GM12878 (cell line): ENCODE measurements around the gene ADRA2C. TPM values are rescaled to one million over a fixed set of nuclear protein-coding genes. Genes with fewer than 3 reads are reported as not detected.

ENCODE experiments used
- ATAC-seq: fragments of 200-7000 bp; cut with Tn5 transposase; 3 replicates; pipeline ENCODE4 v1.9.1; 2020; ENCODE audit warnings: mild to moderate bottlenecking, moderate library complexity
- BruUV-seq: library from RNA; stranded (reverse); fragments of 400-500 nt; replicated peaks from 2 replicates; lab custom pipeline; 2021; lab: Mats Ljungman, UMichigan
- CTCF ChIA-PET: fragments of 300-600 bp; sonication (Branson Sonifier 250); formaldehyde crosslinking; extraction: SDS; loops from one replicate; lab custom pipeline; 2021; ENCODE audit warnings: inconsistent platforms; lab: Yijun Ruan, JAX
- POLR2A ChIA-PET: fragments of 350-600 bp; formaldehyde crosslinking; extraction: SDS; loops from one replicate; lab custom pipeline; 2021; ENCODE audit warnings: inconsistent platforms; lab: Charles Lee
- RAD21 ChIA-PET: fragments of 300-600 bp; sonication (Branson Sonifier 250); formaldehyde crosslinking; loops from one replicate; lab custom pipeline; 2023; ENCODE audit warnings: antibody characterized with exemption; ENCODE audit not compliant: unreplicated experiment; lab: Charles Lee
- SMC1A ChIA-PET: fragments of 300-600 bp; sonication (Branson Sonifier 250); formaldehyde crosslinking; loops from one replicate; lab custom pipeline; 2023; ENCODE audit not compliant: unreplicated experiment, uncharacterized antibody; lab: Charles Lee
- DNase-seq: peaks from one replicate; pipeline ENCODE4 v3.0.0-alpha.2; 2011; ENCODE audit warnings: low read depth, low spot score
- FAIRE-seq: peaks from 3 replicates; lab custom pipeline; 2011; peaks lifted over from hg19 to GRCh38; lab: Jason Lieb, UNC
- H2AFZ ChIP-seq: 2 replicates; pipeline ENCODE4 v1.6.0; 2011; ENCODE audit warnings: low read depth, low read length, control low read depth; ENCODE audit not compliant: control insufficient read depth
- H3K27ac ChIP-seq: 2 replicates; pipeline ENCODE4 v1.5.1; 2011; ENCODE audit warnings: control low read depth; ENCODE audit not compliant: control insufficient read depth, insufficient read depth
- H3K27me3 ChIP-seq, 2 experiments: replicated peaks in 1 of 2; 2 replicates each; pipeline versions ENCODE4 v1.6.0 to v1.6.1; 2011; ENCODE audit warnings: low read length in 1 of 2; ENCODE audit not compliant: control insufficient read depth in 2 of 2, insufficient read depth in 2 of 2
- H3K36me3 ChIP-seq, 2 experiments: 2 replicates each; pipeline ENCODE4 v1.5.1; 2011; ENCODE audit warnings: low read length in 1 of 2; ENCODE audit not compliant: control insufficient read depth in 2 of 2, insufficient read depth in 2 of 2
- H3K4me1 ChIP-seq: 2 replicates; pipeline ENCODE4 v1.6.1; 2011; ENCODE audit warnings: mild to moderate bottlenecking, low read length, moderate library complexity, mixed read lengths; ENCODE audit not compliant: control insufficient read depth, insufficient read depth
- H3K4me2 ChIP-seq: 2 replicates; pipeline ENCODE4 v1.6.0; 2011; ENCODE audit warnings: control low read depth; ENCODE audit not compliant: control insufficient read depth, insufficient read depth
- H3K4me3 ChIP-seq: fragments of 200-600 bp; sonication (generic); 2 replicates; pipeline ENCODE4 v1.5.1; 2016
- H3K79me2 ChIP-seq: 2 replicates; pipeline ENCODE4 v1.6.0; 2011; ENCODE audit warnings: low read length; ENCODE audit not compliant: control insufficient read depth, insufficient read depth
- H3K9ac ChIP-seq: 2 replicates; pipeline ENCODE4 v1.8.0; 2011; ENCODE audit warnings: low read length, control low read depth, mixed read lengths; ENCODE audit not compliant: control insufficient read depth, insufficient read depth
- H3K9me3 ChIP-seq: replicated peaks from 3 replicates; pipeline ENCODE4 v1.5.1; 2011; ENCODE audit warnings: mild to moderate bottlenecking, low read length; ENCODE audit not compliant: control insufficient read depth, insufficient read depth
- H4K20me1 ChIP-seq: 2 replicates; pipeline ENCODE4 v1.6.0; 2011; ENCODE audit not compliant: control insufficient read depth, insufficient read depth
- ASH2L ChIP-seq: fragments of 300-600, 200-600 bp; sonication (generic); IDR thresholded peaks from 2 replicates; pipeline ENCODE4 v1.6.1; 2017; ENCODE audit warnings: low read depth, mild to moderate bottlenecking, borderline replicate concordance
- BRCA1 ChIP-seq: IDR thresholded peaks from 2 replicates; pipeline ENCODE4 v1.6.1; 2011; ENCODE audit warnings: low read depth, low read length, improper control_type of control experiment
- CHD4 ChIP-seq: fragments of 200-600 bp; sonication (generic); IDR thresholded peaks from 2 replicates; pipeline ENCODE4 v1.6.1; 2016; ENCODE audit warnings: mild to moderate bottlenecking
- KLF5 ChIP-seq: fragments of 450-650 bp; IDR thresholded peaks from 2 replicates; pipeline ENCODE4 v1.6.1; 2014; ENCODE audit warnings: mild to moderate bottlenecking; ENCODE audit not compliant: partially characterized antibody
- NRF1 ChIP-seq: conservative IDR thresholded peaks from 2 replicates; pipeline ENCODE4 v1.6.1; 2011; ENCODE audit warnings: mild to moderate bottlenecking, low read depth, low read length, improper control_type of control experiment
- PKNOX1 ChIP-seq: fragments of 450-650 bp; IDR thresholded peaks from 2 replicates; pipeline ENCODE4 v1.6.1; 2016; ENCODE audit warnings: mild to moderate bottlenecking
- SREBF2 ChIP-seq: IDR thresholded peaks from 2 replicates; pipeline ENCODE4 v1.6.1; 2012; ENCODE audit warnings: mild to moderate bottlenecking, low read length
- SRF ChIP-seq, 2 experiments: IDR thresholded peaks; 2 replicates each; pipeline ENCODE4 v1.6.1; 2011; ENCODE audit warnings: low read depth in 2 of 2, low read length in 2 of 2, mild to moderate bottlenecking in 1 of 2, moderate library complexity in 1 of 2
- TARDBP ChIP-seq: IDR thresholded peaks from 2 replicates; pipeline ENCODE4 v1.6.1; 2016; ENCODE audit warnings: borderline replicate concordance
- WRNIP1 ChIP-seq: IDR thresholded peaks from 2 replicates; pipeline ENCODE4 v1.6.1; 2011; ENCODE audit warnings: low read depth, low read length, improper control_type of control experiment, borderline replicate concordance
- ZBTB11 ChIP-seq: fragments of 450-650 bp; formaldehyde crosslinking; IDR thresholded peaks from 2 replicates; pipeline ENCODE4 v1.5.0; 2022; ENCODE audit warnings: mild to moderate bottlenecking, missing genetic modification characterization
- ZSCAN29 ChIP-seq: fragments of 450-650 bp; IDR thresholded peaks from 2 replicates; pipeline ENCODE4 v1.6.1; 2017; ENCODE audit warnings: mild to moderate bottlenecking, moderate library complexity
- WGBS: methylation state at CpG from one replicate; pipeline ENCODE4 v1.1.6; 2016; ENCODE audit warnings: low lambda C conversion rate; ENCODE audit not compliant: insufficient replicate concordance, insufficient coverage; ENCODE audit errors: missing lambda C conversion rate; 5-methylcytosine and 5-hydroxymethylcytosine counted together
- in situ Hi-C: fragments of 300-500 bp; cut with MboI; formaldehyde crosslinking; loops from 9 replicates; pipeline ENCODE4 v1.14.3; 2018; ENCODE audit warnings: mixed read lengths
- intact Hi-C: fragments of 100-400 bp; cut with micrococcal nuclease; formaldehyde crosslinking; loops from one replicate; pipeline ENCODE4 v1.14.2; 2022; ENCODE audit not compliant: unreplicated experiment
- polyA plus RNA-seq, 11 experiments: library from polyadenylated mRNA; depleted of rRNA in 4 of 11; unstranded in 6 of 11; stranded (reverse) in 5 of 11; fragments of >200 nt; fragmentation: Nextera tagmentation in 4 of 11; fragmentation: Illumina TruSeq in 1 of 11; extraction: Ambion mirVana in 4 of 11; extraction: Trizol in 1 of 11; gene quantifications; 1 replicate in 1 of 11; 2 replicates in 10 of 11; pipeline versions ENCODE4 v1.2.1 to v1.2.3, GENCODE V29; 2011 to 2016; ENCODE audit warnings: inconsistent platforms in 2 of 11, missing spikeins in 2 of 11, low read depth in 1 of 11
- total RNA-seq, 4 experiments: library from RNA; depleted of rRNA in 3 of 4; stranded (reverse); fragments of >200 nt in 3 of 4; fragmentation: Illumina TruSeq in 1 of 4; extraction: Trizol in 1 of 4; gene quantifications; 2 replicates each; pipeline versions ENCODE4 v1.2.1 to v1.2.3, GENCODE V29; 2013 to 2021

ADRA2C gene
- total and polyA plus RNA-seq, 10 of the 15 experiments (the other 5 are each of a cell fraction or from before 2014, with no cell fraction given), result 0.15 TPM; not detected in 9

GRCh38 chr4:3729188-3729881, 36.9 kb upstream of the ADRA2C start:
- Histone ChIP-seq H3K27me3 (no peaks in the 10 kb centered on the region; a peak in 1 of 4 replicates), H3K27ac (no peak overlapping the region), H3K79me2 (no peaks in the 10 kb centered on the region), H3K9me3 (no peaks in the 10 kb centered on the region), H3K9ac (no peak overlapping the region), H3K4me3 (no peak overlapping the region), H4K20me1 (no peaks in the 10 kb centered on the region), H2AFZ (no peak overlapping the region), H3K4me2 (no peak overlapping the region), H3K36me3 (no peaks in the 10 kb centered on the region), H3K4me1 (no peaks in the 10 kb centered on the region)
- ATAC-seq, result no peak
- intact Hi-C loops, result no loop called here
- no peak for DNase-seq
- WGBS, result 30% methylated on average over 11 of the region's 11 CpGs
- POLR2A ChIA-PET, result no interaction called here
- RAD21 ChIA-PET, result no interaction called here
- SMC1A ChIA-PET, result no interaction called here
- CTCF ChIA-PET, result no interaction called here
- TF ChIP-seq WRNIP1, result no peak
- TF ChIP-seq ASH2L, result no peak
- TF ChIP-seq SREBF2, result no peak
- no peak for TF ChIP-seq TARDBP
- TF ChIP-seq CHD4, result no peak
- no peak for TF ChIP-seq ZBTB11 (CRISPR knock-in tag)
- TF ChIP-seq NRF1, result no peak
- TF ChIP-seq ZSCAN29, result no peak
- TF ChIP-seq PKNOX1, result no peak
- no peak for TF ChIP-seq BRCA1
- no peak for TF ChIP-seq SRF (IDR thresholded peaks at IDR 0.05; ENCODE audit: low read depth in 2 of 2, low read length in 2 of 2)
- no peak for TF ChIP-seq KLF5
- BruUV-seq, result no TSS peak
- in situ Hi-C loops, result no loop called here
- no peak for FAIRE-seq
